ENCODE data around the gene GPR39.
"Not testable (repeated sequence)": the region's sequence is repeated elsewhere in the genome, so short reads cannot be mapped to it uniquely, and the experiment has no call there.

GPR39 gene

GRCh38 chr2:132518302-132518701, 101.7 kb downstream of the GPR39 start:
- no peak overlapping the region for H3K4me3 ChIP-seq (ENCODE audit: low read depth, low read length)
- no peaks in the 10 kb centered on the region for H3K9me3 ChIP-seq (ENCODE audit: control insufficient read depth, low read length)
- H3K9ac ChIP-seq, result no peak overlapping the region
- H3K79me2 ChIP-seq, result no peaks in the 10 kb centered on the region
- H2AFZ ChIP-seq, result no peak overlapping the region
- no peaks in the 10 kb centered on the region for H3K36me3 ChIP-seq (ENCODE audit: control insufficient read depth, insufficient read depth, low read length)
- H3K4me1 ChIP-seq, result peaks cover 18% of the 10 kb centered on the region
- H3K27me3 ChIP-seq (ENCODE audit: control insufficient read depth, insufficient read depth, low read length), result no peaks in the 10 kb centered on the region
- no peak overlapping the region for H3K27ac ChIP-seq
- no peak for TF ChIP-seq CTCF (IDR thresholded peaks at IDR 0.05)
- no peak overlapping the region for H3K4me2 ChIP-seq (ENCODE audit: low read length)

DNA sequence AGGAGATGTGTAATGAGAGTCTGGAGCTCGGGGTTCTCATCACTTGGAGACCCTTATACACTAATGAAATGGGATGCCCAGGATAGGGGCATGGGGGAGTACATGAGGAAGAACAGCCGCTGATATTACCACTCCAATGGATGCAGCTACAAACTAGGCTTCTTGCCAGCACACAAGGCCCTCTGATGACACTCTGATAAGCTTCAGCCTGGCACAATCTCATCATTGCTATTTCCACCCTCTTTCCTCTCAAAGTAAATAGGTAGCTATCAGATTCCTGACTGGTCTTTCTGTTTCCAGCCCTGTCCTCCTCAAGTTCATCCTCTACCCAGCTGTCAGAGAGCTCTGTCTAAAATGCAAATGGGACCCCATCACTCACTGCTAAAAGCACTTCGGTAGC, 103.0 kb downstream of the GPR39 start:
- Histone ChIP-seq H3K27ac (no peak overlapping the region), H3K4me1 (peaks cover 27% of the 10 kb centered on the region), H3K9ac (no peak overlapping the region), H3K4me2 (ENCODE audit: low read length) (peak overlapping the region; percentile 34), H3K27me3 (ENCODE audit: control insufficient read depth, insufficient read depth, low read length) (no peaks in the 10 kb centered on the region), H3K36me3 (ENCODE audit: control insufficient read depth, insufficient read depth, low read length) (no peaks in the 10 kb centered on the region), H3K4me3 (ENCODE audit: low read depth, low read length) (no peak overlapping the region), H2AFZ (no peak overlapping the region), H3K9me3 (ENCODE audit: control insufficient read depth, low read length) (no peaks in the 10 kb centered on the region), H3K79me2 (no peaks in the 10 kb centered on the region)
- no peak for TF ChIP-seq CTCF (IDR thresholded peaks at IDR 0.05)

GRCh38 chr2:132521341-132521740, 104.7 kb downstream of the GPR39 start:
- Histone ChIP-seq H3K9ac (no peak overlapping the region), H3K36me3 (ENCODE audit: control insufficient read depth, insufficient read depth, low read length) (no peaks in the 10 kb centered on the region), H2AFZ (no peak overlapping the region), H3K9me3 (ENCODE audit: control insufficient read depth, low read length) (no peaks in the 10 kb centered on the region), H3K4me3 (ENCODE audit: low read depth, low read length) (no peak overlapping the region), H3K4me1 (peaks cover 27% of the 10 kb centered on the region), H3K27ac (no peak overlapping the region), H3K27me3 (ENCODE audit: control insufficient read depth, insufficient read depth, low read length) (no peaks in the 10 kb centered on the region), H3K4me2 (ENCODE audit: low read length) (no peak overlapping the region), H3K79me2 (no peaks in the 10 kb centered on the region)
- TF ChIP-seq CTCF (IDR thresholded peaks at IDR 0.05), result no peak

DNA sequence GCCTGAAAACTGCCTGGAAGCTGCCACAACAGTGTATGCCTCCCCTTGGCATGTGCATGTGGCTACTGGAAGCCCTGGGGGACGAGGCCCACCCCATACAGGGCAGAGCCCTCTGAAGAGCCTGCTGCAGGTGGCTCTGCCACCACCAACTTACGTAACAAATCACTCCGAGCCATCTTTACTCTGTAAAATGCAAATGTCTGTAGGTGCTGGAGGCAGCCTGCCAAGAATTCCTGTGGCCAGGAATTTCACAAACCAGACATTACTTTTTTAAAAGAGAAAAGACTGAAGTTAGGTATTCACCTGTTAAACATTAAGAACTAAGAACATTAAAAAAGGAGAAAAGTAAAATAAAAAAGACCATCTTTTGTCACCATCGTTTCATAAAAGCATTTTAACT, 106.3 kb downstream of the GPR39 start:
- Histone ChIP-seq H2AFZ (no peak overlapping the region), H3K27me3 (ENCODE audit: control insufficient read depth, insufficient read depth, low read length) (no peaks in the 10 kb centered on the region), H3K36me3 (ENCODE audit: control insufficient read depth, insufficient read depth, low read length) (no peaks in the 10 kb centered on the region), H3K4me3 (ENCODE audit: low read depth, low read length) (no peak overlapping the region), H3K4me2 (ENCODE audit: low read length) (no peak overlapping the region), H3K9me3 (ENCODE audit: control insufficient read depth, low read length) (no peaks in the 10 kb centered on the region), H3K79me2 (no peaks in the 10 kb centered on the region), H3K9ac (no peak overlapping the region), H3K4me1 (peaks cover 27% of the 10 kb centered on the region), H3K27ac (no peak overlapping the region)
- no peak for TF ChIP-seq CTCF (IDR thresholded peaks at IDR 0.05)

GRCh38 chr2:132537061-132537460, 120.5 kb downstream of the GPR39 start:
- not testable (repeated sequence) for H3K4me2 ChIP-seq (ENCODE audit: low read length); H3K4me3 ChIP-seq (ENCODE audit: low read depth, low read length); H3K27ac ChIP-seq

More at GRCh38 chr2:132537061-132537460, 120.5 kb downstream of the GPR39 start:
- H3K36me3 ChIP-seq (ENCODE audit: control insufficient read depth, insufficient read depth, low read length); H2AFZ ChIP-seq; H3K27me3 ChIP-seq (ENCODE audit: control insufficient read depth, insufficient read depth, low read length); H3K9ac ChIP-seq; H3K4me1 ChIP-seq; H3K79me2 ChIP-seq; H3K9me3 ChIP-seq (ENCODE audit: control insufficient read depth, low read length): not testable (repeated sequence)
